NCI-H2196 (cell line): ENCODE measurements around the gene TMEM208.

Experiments
- DNase-seq: peaks from one replicate; lab custom pipeline; 2025; ENCODE audit not compliant: unreplicated experiment; lab: John Stamatoyannopoulos, UW

TMEM208 gene

DNA sequence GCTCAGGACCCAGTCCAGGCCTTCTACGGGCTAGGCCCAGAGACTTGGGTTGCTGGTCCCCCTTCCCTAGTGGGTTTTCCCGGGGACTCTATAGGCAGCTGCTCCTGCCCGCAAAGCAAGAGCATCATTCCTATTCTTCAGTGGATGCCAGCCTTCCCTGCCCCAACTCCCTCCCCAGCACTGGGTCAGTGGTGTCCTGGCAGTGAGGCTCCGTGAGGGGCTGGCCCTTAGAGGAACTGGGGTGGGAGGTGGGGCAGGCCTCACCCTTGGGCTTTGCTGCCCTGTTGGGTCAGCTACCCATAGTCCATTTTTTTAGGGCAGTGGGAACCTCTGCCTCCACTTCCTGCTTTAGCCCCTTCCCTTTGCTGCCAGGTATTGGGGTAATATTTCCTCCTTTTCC lies 44.5 kb downstream of the TMEM208 start:
- no peak for DNase-seq

- no peak for DNase-seq
Observed at GRCh38 chr16:67275321-67275720, 48.4 kb downstream of the TMEM208 start.

DNA sequence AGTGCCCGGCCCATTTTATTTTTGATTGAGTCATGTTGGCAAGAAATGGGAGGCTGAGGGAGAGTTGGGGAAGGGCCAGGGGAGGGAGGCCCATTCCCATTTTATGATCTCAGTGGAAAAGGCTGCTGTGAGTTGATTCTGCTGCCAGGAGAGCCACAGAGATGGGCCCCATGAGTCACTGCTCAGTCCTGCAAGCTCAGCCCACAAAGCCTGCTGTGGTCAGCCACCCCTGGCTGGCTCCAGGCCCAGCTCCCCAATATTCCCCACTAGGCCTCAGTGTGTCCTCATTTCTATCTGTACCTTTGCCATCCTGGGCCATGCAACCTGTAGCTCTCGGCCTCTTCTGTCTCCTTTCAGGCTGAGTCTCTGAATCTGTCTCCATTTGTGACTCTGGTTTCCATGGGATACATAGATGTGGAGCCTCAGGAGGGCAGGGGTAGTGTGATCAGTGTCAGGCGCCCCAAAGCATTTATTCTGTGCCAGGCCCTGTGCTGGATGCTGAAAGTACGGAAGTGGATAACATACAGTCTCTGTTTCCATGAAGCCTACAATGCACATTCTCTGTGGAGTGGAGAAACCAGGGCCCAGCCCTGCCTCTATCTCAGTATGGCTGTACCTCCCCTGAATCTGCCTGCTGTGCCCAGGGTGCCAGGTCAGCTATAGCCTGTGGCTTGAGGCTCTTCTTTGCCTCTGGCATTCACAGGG lies 50.5 kb downstream of the TMEM208 start:
- DNase-seq: no peak

- no peak for DNase-seq
Observed at GRCh38 chr16:67277999-67278772, 51.3 kb downstream of the TMEM208 start.
